ENCODE measurements around the gene FAM89B. TPM values are rescaled to one million over a fixed set of nuclear protein-coding genes. Genes with fewer than 3 reads are reported as not detected.

FAM89B gene
- total and polyA plus RNA-seq, 2 of the 8 experiments (the other 6 are each of a cell fraction or from before 2014, with no cell fraction given): 15.8 to 32.4 TPM

GRCh38 chr11:65559951-65560537 lies 12.3 kb upstream of the FAM89B start:
- no peak overlapping the region for H3K18ac ChIP-seq (ENCODE audit: extremely low read depth, low read length)
- H4K91ac ChIP-seq (replicated peaks; ENCODE audit: insufficient read length, low read length): peak overlapping the region; percentile 9
- DNase-seq (ENCODE audit: low read depth in 1 of 2, low spot score in 2 of 2) (no peak), FAIRE-seq (no peak)
- H3K4me1 ChIP-seq (replicated peaks in 1 of 4; ENCODE audit: control insufficient read depth in 3 of 4, insufficient read depth in 4 of 4, low read length in 3 of 4): peaks cover 0 to 37% (median 28%) of the 10 kb centered on the region in 4 experiments; a peak in 6 of 7 replicates
- TF ChIP-seq EGR1 (IDR thresholded peaks at IDR 0.05; ENCODE audit: borderline replicate concordance, low read depth, low read length) (no peak), CEBPB (IDR thresholded peaks at IDR 0.05; ENCODE audit: low read depth, low read length) (no peak), ASH2L (IDR thresholded peaks at IDR 0.05; ENCODE audit: low read length) (no peak), SAP30 (IDR thresholded peaks at IDR 0.05; ENCODE audit: insufficient read depth, insufficient replicate concordance, low read length) (no peak), NRF1 (IDR thresholded peaks at IDR 0.05; ENCODE audit: low read depth, low read length) (no peak), BRCA1 (IDR thresholded peaks at IDR 0.05; ENCODE audit: low read depth, low read length) (no peak), EP300 (IDR thresholded peaks at IDR 0.05; ENCODE audit: borderline replicate concordance in 1 of 2, low read depth in 2 of 2, low read length in 2 of 2) (no peak), HDAC2 (IDR thresholded peaks at IDR 0.05; ENCODE audit: borderline replicate concordance in 1 of 2, low read depth in 2 of 2, low read length in 2 of 2) (no peak)
- TF ChIP-seq, protein P1, sequence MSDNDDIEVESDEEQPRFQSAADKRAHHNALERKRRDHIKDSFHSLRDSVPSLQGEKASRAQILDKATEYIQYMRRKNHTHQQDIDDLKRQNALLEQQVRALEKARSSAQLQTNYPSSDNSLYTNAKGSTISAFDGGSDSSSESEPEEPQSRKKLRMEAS (IDR thresholded peaks at IDR 0.05): no peak
- H3K79me2 ChIP-seq (ENCODE audit: control insufficient read depth in 1 of 2, insufficient read depth in 2 of 2, low read length in 2 of 2): no peaks in the 10 kb centered on the region
- H3K56ac ChIP-seq (replicated peaks; ENCODE audit: insufficient read length, low read depth, low read length): no peak overlapping the region
- H2AK5ac ChIP-seq (ENCODE audit: low read depth, low read length): peak overlapping the region; percentile 47
- H2AFZ ChIP-seq (ENCODE audit: low read length): no peak overlapping the region
- ChIA-PET POLR2A (ENCODE audit: partially characterized antibody) (interaction anchor here (0.6 to 4.2 kb wide), 16 partner anchors 10 to 160 kb away, joined by 3 to 29 read pairs (median 5); partner anchors contain the start of genes FAM89B, MALAT1, PCNX3 and RNASEH2C), CTCF (ENCODE audit: partially characterized antibody) (interaction anchor here (0.6 to 16.3 kb wide), 13 partner anchors 8 to 482 kb away, joined by 3 to 284 read pairs (median 4); partner anchors contain the start of genes EHBP1L1, FAM89B and ZNRD2)
- peak overlapping the region; percentile 47 for H2BK15ac ChIP-seq (ENCODE audit: low read length)
- no peaks in the 10 kb centered on the region for H3K79me1 ChIP-seq (ENCODE audit: low read depth, low read length)
- H4K5ac ChIP-seq (ENCODE audit: insufficient read length, low read depth, low read length): no peak overlapping the region
- H4K8ac ChIP-seq (ENCODE audit: extremely low read depth, insufficient read depth, low read length): no peak overlapping the region
- no peak overlapping the region for H3K23ac ChIP-seq (ENCODE audit: insufficient read length)
- H2BK20ac ChIP-seq (ENCODE audit: low read length): no peak overlapping the region; the same call in 1 of the 2 replicates
- H2BK5ac ChIP-seq (ENCODE audit: low read depth, low read length): peak overlapping the region; percentile 22; the same call in 1 of the 2 replicates
- no peak overlapping the region for H3K4ac ChIP-seq (replicated peaks; ENCODE audit: insufficient read length, low read depth, low read length)
- no peaks in the 10 kb centered on the region for H3K9me3 ChIP-seq (ENCODE audit: insufficient read depth in 2 of 2, low read depth in 1 of 2, low read length in 1 of 2)
- no peak overlapping the region for H3K9ac ChIP-seq (replicated peaks in 1 of 4; ENCODE audit: extremely low read depth in 1 of 4, low read depth in 3 of 4, low read length in 3 of 4)
- no peaks in the 10 kb centered on the region for H3K36me3 ChIP-seq (ENCODE audit: control insufficient read depth in 2 of 4, insufficient read depth in 4 of 4, low read length in 3 of 4)
- H3K27ac ChIP-seq (ENCODE audit: low read depth, low read length): no peak overlapping the region
- H3K4me2 ChIP-seq (ENCODE audit: insufficient read depth in 1 of 2, low read depth in 2 of 2, low read length in 2 of 2): peak overlapping the region; percentile 53 to 83
- H3K14ac ChIP-seq (ENCODE audit: insufficient read length): no peak overlapping the region
- peaks cover 4% of the 10 kb centered on the region; the same call in 1 of the 2 replicates for H3K23me2 ChIP-seq (ENCODE audit: low read depth, low read length)
- peak overlapping the region; percentile 32; the same call in 1 of the 2 replicates for H2BK12ac ChIP-seq (ENCODE audit: low read depth, low read length)
- 63% methylated on average over 5 of the region's 5 CpGs; no CpG with 5 or more reads in 1 of the 2 experiments for WGBS, 2 experiments (ENCODE audit: extremely low coverage in 1 of 2, insufficient coverage in 1 of 2, insufficient read length in 1 of 2, insufficient replicate concordance in 2 of 2, low coverage in 1 of 2, low lambda C conversion rate in 2 of 2, missing lambda C conversion rate in 1 of 2)
- no peak overlapping the region; a peak in 1 of 8 replicates for H3K4me3 ChIP-seq (ENCODE audit: extremely low read depth in 1 of 4, insufficient read depth in 2 of 4, low read depth in 3 of 4, low read length in 4 of 4)
- H2BK120ac ChIP-seq (replicated peaks; ENCODE audit: low read depth, low read length): no peak overlapping the region
- no peaks in the 10 kb centered on the region for H4K20me1 ChIP-seq (replicated peaks in 1 of 2; ENCODE audit: control insufficient read depth in 1 of 2, insufficient read depth in 2 of 2, low read length in 2 of 2)
- peaks cover 0 to 22% (median 14%) of the 10 kb centered on the region in 4 experiments; a peak in 5 of 7 replicates for H3K27me3 ChIP-seq (replicated peaks in 1 of 4; ENCODE audit: control insufficient read depth in 3 of 4, extremely low read depth in 1 of 4, insufficient read depth in 3 of 4, low read length in 3 of 4)

All from H1 (cell line).